ENCODE results near the gene GRM4.
"Not testable (repeated sequence)": the region's sequence is repeated elsewhere in the genome, so short reads cannot be mapped to it uniquely, and the experiment has no call there.

GRM4 gene

GRCh38 chr6:34027445-34027936, 118.4 kb downstream of the GRM4 start:
- DNase-seq (ENCODE audit: low read depth in 3 of 3, low spot score in 1 of 3), result peak; percentile 5 to 63 (median 36)

GRCh38 chr6:34025861-34026260, 120.0 kb downstream of the GRM4 start:
- no peak for DNase-seq (ENCODE audit: low read depth in 3 of 3, low spot score in 1 of 3)

GRCh38 chr6:34025112-34025807, 120.6 kb downstream of the GRM4 start:
- no peak for DNase-seq (ENCODE audit: low read depth in 3 of 3, low spot score in 1 of 3)

- no peak for DNase-seq (ENCODE audit: low read depth in 3 of 3, low spot score in 1 of 3)
These were observed 123.0 kb downstream of the GRM4 start for GRCh38 chr6:34022873-34023255.

- DNase-seq (ENCODE audit: low read depth in 3 of 3, low spot score in 1 of 3), result no peak
These were observed 123.5 kb downstream of the GRM4 start for GRCh38 chr6:34022250-34022872.

GRCh38 chr6:34021554-34022190, 124.2 kb downstream of the GRM4 start:
- DNase-seq (ENCODE audit: low read depth in 3 of 3, low spot score in 1 of 3), result no peak

GRCh38 chr6:34020807-34021553, 124.9 kb downstream of the GRM4 start:
- DNase-seq (ENCODE audit: low read depth in 3 of 3, low spot score in 1 of 3), result no peak

GRCh38 chr6:34020278-34020677, 125.6 kb downstream of the GRM4 start:
- no peak for DNase-seq (ENCODE audit: low read depth in 3 of 3, low spot score in 1 of 3)

GRCh38 chr6:34018961-34019606, 126.8 kb downstream of the GRM4 start:
- DNase-seq (ENCODE audit: low read depth in 3 of 3, low spot score in 1 of 3), result no peak

- DNase-seq (ENCODE audit: low read depth in 3 of 3, low spot score in 1 of 3), result no peak
These were observed 127.9 kb downstream of the GRM4 start for GRCh38 chr6:34018026-34018425.

GRCh38 chr6:34017106-34017805, 128.6 kb downstream of the GRM4 start:
- DNase-seq (ENCODE audit: low read depth in 3 of 3, low spot score in 1 of 3), result no peak

- not testable (repeated sequence) for DNase-seq (ENCODE audit: low read depth in 3 of 3, low spot score in 1 of 3)
These were observed 129.3 kb downstream of the GRM4 start for GRCh38 chr6:34016573-34016972.

- DNase-seq (ENCODE audit: low read depth in 3 of 3, low spot score in 1 of 3), result no peak
These were observed 130.3 kb downstream of the GRM4 start for GRCh38 chr6:34015586-34015985.

- DNase-seq (ENCODE audit: low read depth in 3 of 3, low spot score in 1 of 3), result no peak
These were observed 134.6 kb downstream of the GRM4 start for GRCh38 chr6:34011264-34011663.

GRCh38 chr6:34005901-34006531, 139.9 kb downstream of the GRM4 start:
- DNase-seq (ENCODE audit: low read depth in 3 of 3, low spot score in 1 of 3), result no peak

- DNase-seq (ENCODE audit: low read depth in 3 of 3, low spot score in 1 of 3), result no peak
These were observed 141.2 kb downstream of the GRM4 start for GRCh38 chr6:34004706-34005105.

- DNase-seq (ENCODE audit: low read depth in 3 of 3, low spot score in 1 of 3), result no peak
These were observed 141.9 kb downstream of the GRM4 start for GRCh38 chr6:34003962-34004361.

- no peak for DNase-seq (ENCODE audit: low read depth in 3 of 3, low spot score in 1 of 3)
These were observed 143.9 kb downstream of the GRM4 start for GRCh38 chr6:34001706-34002621.

- no peak for DNase-seq (ENCODE audit: low read depth in 3 of 3, low spot score in 1 of 3)
These were observed 145.6 kb downstream of the GRM4 start for GRCh38 chr6:34000281-34000680.

All from stimulated activated CD4-positive, alpha-beta T cell treated with anti-CD3 and anti-CD28 coated beads, TNF-alpha, amount 100 ng/mL, for 1 hour (primary cell).